Measurements from ENCODE around the gene HEY2. TPM values are rescaled to one million over a fixed set of nuclear protein-coding genes. Genes with fewer than 3 reads are reported as not detected.
"Not testable (repeated sequence)": the region's sequence is repeated elsewhere in the genome, so short reads cannot be mapped to it uniquely, and the experiment has no call there.

HEY2 gene
- total RNA-seq, 1 experiment from 2014 or later, result not detected

- Mint-ChIP-seq H3K4me3 (ENCODE audit: unreplicated experiment) (no peak overlapping the region), H3K4me1 (ENCODE audit: insufficient read depth, unreplicated experiment) (no peaks in the 10 kb centered on the region), H3K9me3 (ENCODE audit: unreplicated experiment) (no peaks in the 10 kb centered on the region), H3K36me3 (ENCODE audit: insufficient read depth, unreplicated experiment) (no peaks in the 10 kb centered on the region), H3K27me3 (ENCODE audit: insufficient read depth, unreplicated experiment) (peaks cover 77% of the 10 kb centered on the region), H3K27ac (ENCODE audit: low read depth, unreplicated experiment) (no peak overlapping the region)
- no peak for DNase-seq (ENCODE audit: unreplicated experiment)
- POLR2A ChIA-PET, result no interaction called here
- no peak for TF ChIP-seq CTCF (IDR thresholded peaks at IDR 0.05; ENCODE audit: unreplicated experiment)
- no TSS peak for BruUV-seq (replicated peaks)
- intact Hi-C loops (cut with micrococcal nuclease), result loop anchor here (5.0 kb wide), 2 partner anchors 614 to 894 kb away; partner anchors contain the start of gene TPD52L1
- CTCF ChIA-PET, result interaction anchor here (1.5 to 8.6 kb wide), 3 partner anchors 12 to 455 kb away, joined by 3 to 145 read pairs (median 4); no protein-coding TSS in a partner anchor
Measured at GRCh38 chr6:125766641-125767040, 17.2 kb downstream of the HEY2 start.

GRCh38 chr6:125769147-125769783 lies 19.8 kb downstream of the HEY2 start:
- no peak for DNase-seq (ENCODE audit: unreplicated experiment)
- Mint-ChIP-seq H3K4me1 (ENCODE audit: insufficient read depth, unreplicated experiment) (no peaks in the 10 kb centered on the region), H3K27me3 (ENCODE audit: insufficient read depth, unreplicated experiment) (peaks cover 51% of the 10 kb centered on the region), H3K36me3 (ENCODE audit: insufficient read depth, unreplicated experiment) (no peaks in the 10 kb centered on the region), H3K27ac (ENCODE audit: low read depth, unreplicated experiment) (no peak overlapping the region), H3K9me3 (ENCODE audit: unreplicated experiment) (no peaks in the 10 kb centered on the region), H3K4me3 (ENCODE audit: unreplicated experiment) (no peak overlapping the region)
- intact Hi-C loops (cut with micrococcal nuclease), result loop anchor here (1.0 to 5.0 kb wide), 3 partner anchors 455 to 897 kb away; partner anchors contain the start of gene TPD52L1
- BruUV-seq (replicated peaks), result no TSS peak
- TF ChIP-seq CTCF (IDR thresholded peaks at IDR 0.05; ENCODE audit: unreplicated experiment), result no peak
- ChIA-PET POLR2A (no interaction called here), CTCF (interaction anchor here (0.5 to 8.6 kb wide), 11 partner anchors 12 to 1402 kb away, joined by 3 to 145 read pairs (median 3); partner anchors contain the start of genes HEY2 and RNF217)

- Mint-ChIP-seq H3K4me3 (ENCODE audit: unreplicated experiment) (no peak overlapping the region), H3K9me3 (ENCODE audit: unreplicated experiment) (no peaks in the 10 kb centered on the region), H3K36me3 (ENCODE audit: insufficient read depth, unreplicated experiment) (no peaks in the 10 kb centered on the region), H3K27me3 (ENCODE audit: insufficient read depth, unreplicated experiment) (peaks cover 28% of the 10 kb centered on the region), H3K4me1 (ENCODE audit: insufficient read depth, unreplicated experiment) (no peaks in the 10 kb centered on the region), H3K27ac (ENCODE audit: low read depth, unreplicated experiment) (no peak overlapping the region)
- no peak for TF ChIP-seq CTCF (IDR thresholded peaks at IDR 0.05; ENCODE audit: unreplicated experiment)
- intact Hi-C loops (cut with micrococcal nuclease), result no loop called here
- ChIA-PET POLR2A (no interaction called here), CTCF (interaction anchor here (0.6 to 1.0 kb wide), 3 partner anchors 8 to 464 kb away, joined by 3 to 6 read pairs (median 3); no protein-coding TSS in a partner anchor)
- DNase-seq (ENCODE audit: unreplicated experiment), result no peak
- BruUV-seq (replicated peaks), result no TSS peak
Measured at GRCh38 chr6:125773387-125774341, 24.2 kb downstream of the HEY2 start.

- H3K27me3 Mint-ChIP-seq (ENCODE audit: insufficient read depth, unreplicated experiment), result peaks cover 17% of the 10 kb centered on the region
- POLR2A ChIA-PET; H3K27ac Mint-ChIP-seq (ENCODE audit: low read depth, unreplicated experiment); CTCF ChIA-PET; BruUV-seq (replicated peaks); H3K36me3 Mint-ChIP-seq (ENCODE audit: insufficient read depth, unreplicated experiment); H3K4me1 Mint-ChIP-seq (ENCODE audit: insufficient read depth, unreplicated experiment); intact Hi-C loops (cut with micrococcal nuclease); H3K9me3 Mint-ChIP-seq (ENCODE audit: unreplicated experiment); DNase-seq (ENCODE audit: unreplicated experiment); H3K4me3 Mint-ChIP-seq (ENCODE audit: unreplicated experiment): not testable (repeated sequence)
Measured at GRCh38 chr6:125776107-125776826, 26.8 kb downstream of the HEY2 start.

All from MCF 10A (cell line).